DOHH2 (cell line): ENCODE results near the gene SIPA1L3.

Experiments used
- H3F3A ChIP-seq: fragments of 200-600 bp; sonication (generic), shearing (Covaris generic); 2 replicates; pipeline ENCODE4 v1.6.0; 2016; ENCODE audit warnings: antibody characterized with exemption, mild to moderate bottlenecking; ENCODE audit not compliant: control insufficient read depth, insufficient read depth
- H3K27ac ChIP-seq: fragments of 200-600 bp; sonication (generic); 2 replicates; pipeline ENCODE4 v1.5.1; 2014; ENCODE audit warnings: low read depth, mild to moderate bottlenecking, low read length, moderate library complexity
- H3K27me3 ChIP-seq: fragments of 200-600 bp; sonication (generic); 2 replicates; pipeline ENCODE4 v1.6.1; 2014; ENCODE audit warnings: mild to moderate bottlenecking, low read length, mixed read lengths; ENCODE audit not compliant: control insufficient read depth
- H3K36me3 ChIP-seq: fragments of 200-600 bp; sonication (generic); 2 replicates; pipeline ENCODE4 v1.6.1; 2014; ENCODE audit warnings: mild to moderate bottlenecking, low read length, moderate library complexity, mixed read lengths; ENCODE audit not compliant: control insufficient read depth
- H3K4me1 ChIP-seq: fragments of 200-600 bp; sonication (generic); 2 replicates; pipeline ENCODE4 v1.6.1; 2014; ENCODE audit warnings: mild to moderate bottlenecking, low read length, mixed read lengths; ENCODE audit not compliant: control insufficient read depth
- H3K4me2 ChIP-seq: fragments of 200-600 bp; sonication (generic); 2 replicates; pipeline ENCODE4 v1.6.0; 2014; ENCODE audit warnings: mild to moderate bottlenecking, low read length, moderate library complexity
- H3K4me3 ChIP-seq: fragments of 200-600 bp; sonication (generic); 2 replicates; pipeline ENCODE4 v1.5.1; 2014; ENCODE audit warnings: mild to moderate bottlenecking, low read length, mixed read lengths
- H3K79me2 ChIP-seq: fragments of 200-600 bp; sonication (generic); 2 replicates; pipeline ENCODE4 v1.6.1; 2014; ENCODE audit warnings: mild to moderate bottlenecking, low read length, mixed read lengths; ENCODE audit not compliant: control insufficient read depth
- H3K9me2 ChIP-seq: fragments of 200-600 bp; sonication (generic); replicated peaks from 2 replicates; pipeline ENCODE4 v1.6.1; 2014; ENCODE audit warnings: mild to moderate bottlenecking, low read length, mixed read lengths; ENCODE audit not compliant: control insufficient read depth
- H3K9me3 ChIP-seq: fragments of 200-600 bp; sonication (generic); 2 replicates; pipeline ENCODE4 v1.6.1; 2014; ENCODE audit warnings: antibody characterized with exemption, low read length, mixed read lengths; ENCODE audit not compliant: control insufficient read depth, insufficient read depth
- H4K20me1 ChIP-seq: fragments of 200-600 bp; sonication (generic); 2 replicates; pipeline ENCODE4 v1.6.0; 2014; ENCODE audit warnings: low read depth, mild to moderate bottlenecking, antibody characterized with exemption, low read length, moderate library complexity; ENCODE audit not compliant: control insufficient read depth, insufficient read depth
- EZH2phosphoT487 ChIP-seq: fragments of 200-600 bp; sonication (generic); IDR thresholded peaks from 2 replicates; pipeline ENCODE4 v1.6.1; 2017; ENCODE audit warnings: borderline replicate concordance, mild to moderate bottlenecking, antibody characterized with exemption, low read length, moderate library complexity, mixed read lengths
- TF ChIP-seq, protein P1 (sequence below): fragments of 200-600 bp; sonication (generic); IDR thresholded peaks from one replicate; pipeline ENCODE4 v1.5.1; 2014; ENCODE audit warnings: antibody characterized with exemption, mild to moderate bottlenecking, low read depth, low read length; ENCODE audit not compliant: poor library complexity, severe bottlenecking

SIPA1L3 gene

DNA sequence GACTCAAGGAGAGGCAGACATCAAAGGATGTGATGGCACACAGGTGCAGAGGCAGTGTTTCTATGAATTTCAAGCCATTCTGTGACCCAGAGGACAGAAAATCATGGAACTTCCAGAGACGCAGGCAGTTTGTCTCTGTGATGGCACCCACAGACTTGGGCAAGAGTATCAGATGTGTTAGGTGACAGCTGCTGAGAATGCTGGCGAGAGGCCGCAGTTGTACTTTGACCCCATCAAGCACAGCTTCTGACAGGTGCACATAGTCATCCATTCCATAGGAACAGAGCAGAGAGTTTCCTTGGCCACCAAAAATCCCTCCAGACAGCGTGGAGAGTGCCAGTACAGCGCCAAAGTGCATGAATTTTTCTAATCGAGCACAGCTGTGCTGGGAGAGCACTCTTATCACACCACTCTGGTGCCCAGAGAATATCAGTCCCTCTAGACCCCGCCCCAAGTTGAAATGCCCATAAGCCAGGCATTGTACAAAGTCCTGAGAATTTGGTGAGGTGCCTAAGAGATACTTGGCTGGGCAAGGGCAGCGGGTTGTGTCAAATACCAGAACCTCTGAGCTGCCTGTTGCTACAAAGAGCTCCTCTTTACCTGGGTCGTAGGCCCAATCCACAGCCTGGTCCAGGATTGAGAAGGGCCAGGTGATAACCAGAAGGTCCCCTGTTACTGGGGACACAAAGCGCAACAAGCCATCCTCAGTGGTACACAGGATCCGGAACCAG lies 13.0 kb upstream of the SIPA1L3 start:
- Histone ChIP-seq H3K27ac (no peak overlapping the region), H3K27me3 (no peaks in the 10 kb centered on the region), H3F3A (no peaks in the 10 kb centered on the region), H3K36me3 (no peaks in the 10 kb centered on the region), H3K9me3 (no peaks in the 10 kb centered on the region), H3K79me2 (no peaks in the 10 kb centered on the region), H3K4me1 (peaks cover 7% of the 10 kb centered on the region), H3K4me2 (no peak overlapping the region), H3K4me3 (no peak overlapping the region), H3K9me2 (no peaks in the 10 kb centered on the region), H4K20me1 (no peaks in the 10 kb centered on the region)
- no peak for TF ChIP-seq EZH2phosphoT487
- TF ChIP-seq, protein P1, sequence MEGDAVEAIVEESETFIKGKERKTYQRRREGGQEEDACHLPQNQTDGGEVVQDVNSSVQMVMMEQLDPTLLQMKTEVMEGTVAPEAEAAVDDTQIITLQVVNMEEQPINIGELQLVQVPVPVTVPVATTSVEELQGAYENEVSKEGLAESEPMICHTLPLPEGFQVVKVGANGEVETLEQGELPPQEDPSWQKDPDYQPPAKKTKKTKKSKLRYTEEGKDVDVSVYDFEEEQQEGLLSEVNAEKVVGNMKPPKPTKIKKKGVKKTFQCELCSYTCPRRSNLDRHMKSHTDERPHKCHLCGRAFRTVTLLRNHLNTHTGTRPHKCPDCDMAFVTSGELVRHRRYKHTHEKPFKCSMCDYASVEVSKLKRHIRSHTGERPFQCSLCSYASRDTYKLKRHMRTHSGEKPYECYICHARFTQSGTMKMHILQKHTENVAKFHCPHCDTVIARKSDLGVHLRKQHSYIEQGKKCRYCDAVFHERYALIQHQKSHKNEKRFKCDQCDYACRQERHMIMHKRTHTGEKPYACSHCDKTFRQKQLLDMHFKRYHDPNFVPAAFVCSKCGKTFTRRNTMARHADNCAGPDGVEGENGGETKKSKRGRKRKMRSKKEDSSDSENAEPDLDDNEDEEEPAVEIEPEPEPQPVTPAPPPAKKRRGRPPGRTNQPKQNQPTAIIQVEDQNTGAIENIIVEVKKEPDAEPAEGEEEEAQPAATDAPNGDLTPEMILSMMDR = no peak

DNA sequence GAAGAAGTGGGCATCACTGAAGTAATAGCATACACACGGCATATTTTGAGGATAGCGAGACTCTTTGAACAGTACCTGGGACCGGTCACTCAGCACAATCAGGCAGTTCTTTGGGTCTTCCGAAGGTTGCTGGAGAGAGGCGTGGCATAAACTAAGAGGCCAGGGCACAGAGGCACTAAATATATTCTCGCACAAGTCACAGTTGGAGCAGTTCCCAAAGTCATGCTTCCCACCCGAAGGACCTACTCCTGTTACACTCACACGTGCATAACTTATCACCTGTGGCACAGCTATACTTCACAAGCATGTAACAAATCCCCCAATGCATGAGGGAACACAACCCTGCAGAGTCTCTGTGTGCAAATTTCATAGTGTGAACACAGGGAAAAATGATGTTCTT lies 10.8 kb upstream of the SIPA1L3 start:
- no peaks in the 10 kb centered on the region for H3K36me3 ChIP-seq
- H3F3A ChIP-seq = no peaks in the 10 kb centered on the region
- TF ChIP-seq, protein P1 = no peak
- TF ChIP-seq EZH2phosphoT487 = no peak
- H3K27me3 ChIP-seq = no peaks in the 10 kb centered on the region
- H3K4me1 ChIP-seq = peaks cover 9% of the 10 kb centered on the region
- no peaks in the 10 kb centered on the region for H3K79me2 ChIP-seq
- no peaks in the 10 kb centered on the region for H4K20me1 ChIP-seq
- H3K27ac ChIP-seq = no peak overlapping the region
- H3K4me3 ChIP-seq = no peak overlapping the region
- H3K9me2 ChIP-seq = no peaks in the 10 kb centered on the region
- no peak overlapping the region for H3K4me2 ChIP-seq
- no peaks in the 10 kb centered on the region for H3K9me3 ChIP-seq

DNA sequence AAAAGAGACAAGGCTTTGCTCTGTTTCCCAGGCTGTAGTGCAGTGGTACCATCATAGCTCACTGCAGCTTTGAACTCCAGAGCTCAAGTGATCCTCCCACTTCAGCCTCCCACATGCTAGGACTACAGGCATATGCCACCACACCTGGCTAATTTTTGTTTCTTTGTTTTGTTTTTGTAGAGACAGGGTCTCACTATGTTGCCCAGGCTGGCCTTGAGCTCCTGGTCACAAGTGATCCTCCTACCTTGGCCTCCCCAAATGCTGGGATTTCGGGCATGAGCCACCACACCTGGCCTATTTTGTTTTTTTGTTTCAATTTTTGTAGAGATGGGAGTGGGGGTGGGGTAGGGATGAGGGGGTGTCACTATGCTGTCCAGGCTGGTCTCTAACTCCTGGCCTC lies 7.6 kb upstream of the SIPA1L3 start:
- H3K9me3 ChIP-seq = no peaks in the 10 kb centered on the region
- no peaks in the 10 kb centered on the region for H3K36me3 ChIP-seq
- no peaks in the 10 kb centered on the region for H3K9me2 ChIP-seq
- H3K4me2 ChIP-seq = no peak overlapping the region
- no peak overlapping the region for H3K4me3 ChIP-seq
- no peaks in the 10 kb centered on the region for H3K27me3 ChIP-seq
- no peaks in the 10 kb centered on the region for H3K79me2 ChIP-seq
- H3F3A ChIP-seq = peaks cover 6% of the 10 kb centered on the region; the same call in 1 of the 2 replicates
- no peaks in the 10 kb centered on the region for H4K20me1 ChIP-seq
- H3K4me1 ChIP-seq = peaks cover 25% of the 10 kb centered on the region
- H3K27ac ChIP-seq = no peak overlapping the region
- TF ChIP-seq, protein P1 = no peak
- no peak for TF ChIP-seq EZH2phosphoT487
